ENCODE results near the gene MTOR. TPM values are rescaled to one million over a fixed set of nuclear protein-coding genes. Genes with fewer than 3 reads are reported as not detected.

Gene MTOR
- total and polyA plus RNA-seq, 2 donors (not counting 1 experiment from before 2014, with no cell fraction given) = 30.7 to 50.7 TPM

- Histone ChIP-seq H3K9ac (ENCODE audit: low read length) (peak overlapping the region; percentile 99), H3K27me3 (replicated peaks in 1 of 4; ENCODE audit: control extremely low read depth in 1 of 4, control insufficient read depth in 3 of 4, insufficient read depth in 4 of 4, low read length in 3 of 4) (no peaks in the 10 kb centered on the region), H3K36me3 (replicated peaks in 1 of 2; ENCODE audit: control extremely low read depth in 1 of 2, control insufficient read depth in 1 of 2, extremely low read depth in 1 of 2, insufficient read depth in 2 of 2, low read length in 1 of 2) (peaks cover 0 to 18% of the 10 kb centered on the region in 2 experiments), H3K27ac (ENCODE audit: low read length in 2 of 2) (peak overlapping the region; percentile 48 to 90), H3K4me3 (ENCODE audit: control extremely low read depth in 1 of 5, extremely low read depth in 1 of 5, insufficient read depth in 1 of 5, low read depth in 2 of 5, low read length in 4 of 5) (peak overlapping the region in 4 of 5 experiments; percentile 71 to 96 (median 85)), H3K9me3 (ENCODE audit: control extremely low read depth in 1 of 3, control insufficient read depth in 2 of 3, insufficient read depth in 1 of 3, low read length in 2 of 3) (no peaks in the 10 kb centered on the region), H3K4me1 (ENCODE audit: control insufficient read depth in 2 of 2, insufficient read depth in 2 of 2, low read length in 2 of 2) (peaks cover 11 to 15% of the 10 kb centered on the region in 2 donors), H3K79me2 (ENCODE audit: control insufficient read depth, insufficient read depth, low read length) (peaks cover 23% of the 10 kb centered on the region), H4K20me1 (ENCODE audit: control insufficient read depth, insufficient read depth, low read length, poor library complexity, severe bottlenecking) (no peaks in the 10 kb centered on the region), H3K4me2 (replicated peaks; ENCODE audit: low read depth, low read length, poor library complexity, severe bottlenecking) (peak overlapping the region; percentile 88), H2AFZ (ENCODE audit: insufficient read depth, low read depth, low read length, poor library complexity, severe bottlenecking) (peak overlapping the region; percentile 99)
- intact Hi-C loops (cut with micrococcal nuclease) = no loop called here
- H3K9me3 Mint-ChIP-seq (ENCODE audit: insufficient read depth) = no peaks in the 10 kb centered on the region
- no peak for DNase-seq
- H3K4me1 Mint-ChIP-seq = peaks cover 18% of the 10 kb centered on the region
- TF ChIP-seq, protein P1, sequence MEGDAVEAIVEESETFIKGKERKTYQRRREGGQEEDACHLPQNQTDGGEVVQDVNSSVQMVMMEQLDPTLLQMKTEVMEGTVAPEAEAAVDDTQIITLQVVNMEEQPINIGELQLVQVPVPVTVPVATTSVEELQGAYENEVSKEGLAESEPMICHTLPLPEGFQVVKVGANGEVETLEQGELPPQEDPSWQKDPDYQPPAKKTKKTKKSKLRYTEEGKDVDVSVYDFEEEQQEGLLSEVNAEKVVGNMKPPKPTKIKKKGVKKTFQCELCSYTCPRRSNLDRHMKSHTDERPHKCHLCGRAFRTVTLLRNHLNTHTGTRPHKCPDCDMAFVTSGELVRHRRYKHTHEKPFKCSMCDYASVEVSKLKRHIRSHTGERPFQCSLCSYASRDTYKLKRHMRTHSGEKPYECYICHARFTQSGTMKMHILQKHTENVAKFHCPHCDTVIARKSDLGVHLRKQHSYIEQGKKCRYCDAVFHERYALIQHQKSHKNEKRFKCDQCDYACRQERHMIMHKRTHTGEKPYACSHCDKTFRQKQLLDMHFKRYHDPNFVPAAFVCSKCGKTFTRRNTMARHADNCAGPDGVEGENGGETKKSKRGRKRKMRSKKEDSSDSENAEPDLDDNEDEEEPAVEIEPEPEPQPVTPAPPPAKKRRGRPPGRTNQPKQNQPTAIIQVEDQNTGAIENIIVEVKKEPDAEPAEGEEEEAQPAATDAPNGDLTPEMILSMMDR (IDR thresholded peaks at IDR 0.05) = no peak
- peak overlapping the region; percentile 96 for H3K4me3 Mint-ChIP-seq
- WGBS (ENCODE audit: insufficient coverage) = 77% methylated on average over 6 of the region's 13 CpGs
- no peaks in the 10 kb centered on the region for H3K27me3 Mint-ChIP-seq
- H3K27ac Mint-ChIP-seq = peak overlapping the region; percentile 98
- ChIA-PET CTCF (interaction anchor here (0.6 to 2.7 kb wide), 3 partner anchors 40 to 92 kb away, joined by 3 to 26 read pairs (median 4); partner anchors contain the start of gene SRM), POLR2A (interaction anchor here (1.4 to 2.1 kb wide), 3 partner anchors 40 to 546 kb away, joined by 5 to 9 read pairs (median 5); partner anchors contain the start of genes SRM and TARDBP)
- ATAC-seq (ENCODE audit: low read depth) = no peak
These were observed 162.2 kb downstream of the MTOR start for GRCh38 chr1:11100149-11100493.

DNA sequence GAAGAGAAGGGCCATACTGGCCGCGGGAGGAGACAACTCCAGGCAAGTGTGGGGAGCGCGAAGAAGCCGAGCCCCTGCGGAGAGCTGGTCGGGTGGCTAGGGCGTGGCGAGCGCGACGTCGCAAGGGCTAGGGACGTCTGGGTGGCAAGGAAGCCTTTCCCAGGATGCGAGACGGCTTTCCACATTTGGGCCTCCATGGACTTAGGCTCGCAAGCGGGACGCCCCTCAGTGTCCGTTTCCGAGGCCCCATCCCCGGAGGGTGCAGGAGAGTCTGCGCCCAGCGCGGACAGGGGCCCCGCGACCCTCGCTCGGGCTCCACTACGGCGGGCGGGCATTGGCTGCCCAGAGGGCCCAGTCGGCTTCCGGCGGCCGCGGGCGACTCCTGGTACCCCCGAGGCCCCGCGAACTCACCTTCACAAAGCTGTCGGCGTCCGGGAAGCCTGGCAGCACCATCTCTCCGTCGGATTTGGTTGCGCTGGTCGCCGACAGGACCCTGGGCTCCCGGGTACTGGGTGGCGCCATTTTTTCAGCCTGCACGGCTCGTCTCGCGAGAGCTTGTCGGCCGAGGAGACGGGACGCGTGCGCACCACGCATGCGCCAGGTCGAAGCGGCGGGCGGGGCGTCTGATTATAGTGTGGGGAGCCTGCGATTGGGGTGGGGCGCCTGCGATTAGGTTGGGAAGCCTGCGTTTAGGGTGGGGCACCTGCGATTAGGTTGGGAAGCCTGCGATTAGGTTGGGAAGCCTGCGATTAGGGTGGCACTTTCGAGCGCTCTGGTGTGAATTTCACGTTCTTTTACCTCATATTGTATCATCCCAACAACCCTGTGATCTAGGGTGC lies 162.8 kb downstream of the MTOR start, which contains the start of gene EXOSC10:
TSS of gene EXOSC10 (minus strand) at position 560 of the 839 bp plus-strand sequence. CDS start at position 522, 38 bp downstream.
- WGBS (ENCODE audit: insufficient coverage) = under 1% methylated on average over 68 of the region's 78 CpGs
- peak within 1 kb of the TSS; percentile 99 for H2AFZ ChIP-seq (ENCODE audit: insufficient read depth, low read depth, low read length, poor library complexity, severe bottlenecking)
- intact Hi-C loops (cut with micrococcal nuclease) = loop anchor here (1.0 kb wide), 3 partner anchors 39 to 87 kb away; partner anchors contain the start of genes SRM and TARDBP
- ChIA-PET CTCF (interaction anchor here (0.6 to 2.7 kb wide), 4 partner anchors 37 to 91 kb away, joined by 3 to 26 read pairs (median 4); partner anchors contain the start of gene SRM), POLR2A (interaction anchor here (1.4 to 2.1 kb wide), 3 partner anchors 39 to 546 kb away, joined by 5 to 9 read pairs (median 5); partner anchors contain the start of genes SRM and TARDBP)
- DNase-seq = peak; percentile 94
- H3K79me2 ChIP-seq (ENCODE audit: control insufficient read depth, insufficient read depth, low read length) = peaks cover 23% of the 10 kb centered on the region
- Mint-ChIP-seq H3K27me3 (no peaks in the 10 kb centered on the region), H3K27ac (peak within 1 kb of the TSS; percentile 98), H3K4me1 (peaks cover 18% of the 10 kb centered on the region), H3K9me3 (ENCODE audit: insufficient read depth) (no peaks in the 10 kb centered on the region), H3K4me3 (peak within 1 kb of the TSS; percentile 96)
- H3K9me3 ChIP-seq (ENCODE audit: control extremely low read depth in 1 of 3, control insufficient read depth in 2 of 3, insufficient read depth in 1 of 3, low read length in 2 of 3) = no peaks in the 10 kb centered on the region
- peak within 1 kb of the TSS; percentile 48 to 90 for H3K27ac ChIP-seq (ENCODE audit: low read length in 2 of 2)
- TF ChIP-seq, protein P1 (IDR thresholded peaks at IDR 0.05) = no peak
- TF ChIP-seq EZH2 (IDR thresholded peaks at IDR 0.05; ENCODE audit: borderline replicate concordance, insufficient read depth, low read depth, low read length, poor library complexity, severe bottlenecking) = no peak
- H3K9ac ChIP-seq (ENCODE audit: low read length) = peak within 1 kb of the TSS; percentile 99
- H3K4me1 ChIP-seq (ENCODE audit: control insufficient read depth in 2 of 2, insufficient read depth in 2 of 2, low read length in 2 of 2) = peaks cover 11 to 15% of the 10 kb centered on the region in 2 donors
- H3K4me3 ChIP-seq (ENCODE audit: control extremely low read depth in 1 of 5, extremely low read depth in 1 of 5, insufficient read depth in 1 of 5, low read depth in 2 of 5, low read length in 4 of 5) = peak within 1 kb of the TSS; percentile 56 to 96 (median 83)
- H3K27me3 ChIP-seq (replicated peaks in 1 of 4; ENCODE audit: control extremely low read depth in 1 of 4, control insufficient read depth in 3 of 4, insufficient read depth in 4 of 4, low read length in 3 of 4) = no peaks in the 10 kb centered on the region
- H3K4me2 ChIP-seq (replicated peaks; ENCODE audit: low read depth, low read length, poor library complexity, severe bottlenecking) = peak within 1 kb of the TSS; percentile 88
- ATAC-seq (ENCODE audit: low read depth) = peak; percentile 98
- peaks cover 0 to 22% of the 10 kb centered on the region in 2 experiments for H3K36me3 ChIP-seq (replicated peaks in 1 of 2; ENCODE audit: control extremely low read depth in 1 of 2, control insufficient read depth in 1 of 2, extremely low read depth in 1 of 2, insufficient read depth in 2 of 2, low read length in 1 of 2)
- H4K20me1 ChIP-seq (ENCODE audit: control insufficient read depth, insufficient read depth, low read length, poor library complexity, severe bottlenecking) = no peaks in the 10 kb centered on the region
